ENCODE data around the gene TSPAN19.

- TF ChIP-seq POLR2A (IDR thresholded peaks at IDR 0.05; ENCODE audit: low read depth, low read length) (no peak), POLR2AphosphoS5 (IDR thresholded peaks at IDR 0.05; ENCODE audit: low read depth, low read length) (no peak), TAF1 (IDR thresholded peaks at IDR 0.05; ENCODE audit: borderline replicate concordance, low read depth, low read length) (no peak)
Observed at GRCh38 chr12:85036733-85037132, 656 bp upstream of the TSPAN19 start.

Measured in GM12892 (cell line).